TTC549 (cell line): ENCODE measurements around the gene RBM12.

ENCODE experiments used
- FAIRE-seq: peaks from 2 replicates; lab custom pipeline; 2012; peaks lifted over from hg19 to GRCh38; lab: Jason Lieb, UNC

RBM12 gene

DNA sequence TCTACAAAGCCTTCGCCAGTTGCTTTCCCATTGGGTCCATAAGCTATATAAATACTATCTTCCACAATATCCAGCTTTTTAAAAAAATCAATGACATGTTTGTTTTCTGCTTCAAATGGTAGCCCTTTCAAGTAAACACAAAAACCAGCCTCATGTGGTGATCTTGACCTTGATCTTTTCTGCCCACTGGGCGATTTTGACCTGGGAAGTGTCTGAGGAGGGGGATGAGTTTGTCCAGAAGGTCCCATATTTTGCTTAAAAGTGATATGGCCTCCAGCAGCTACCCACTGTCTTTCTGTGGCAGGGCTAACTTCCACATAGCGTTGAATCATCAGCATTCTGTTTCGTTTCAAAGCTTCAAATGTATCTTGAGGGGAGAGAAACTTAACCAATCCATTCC is 10.8 kb downstream of the RBM12 start:
- FAIRE-seq: no peak

DNA sequence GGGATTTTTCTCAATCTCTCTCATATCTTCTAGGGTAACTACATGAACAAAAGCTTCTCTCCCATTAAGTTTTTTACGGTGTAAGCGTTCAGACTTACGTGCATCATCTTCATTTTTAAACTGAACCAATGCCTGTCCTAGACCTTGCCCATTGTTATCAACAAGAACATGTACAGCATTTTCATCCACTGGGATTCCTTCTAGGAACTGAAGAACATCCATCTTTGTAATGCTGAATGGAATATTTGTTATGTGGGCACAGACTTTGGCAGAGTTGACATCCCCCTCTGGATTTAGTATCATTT is 11.3 kb downstream of the RBM12 start:
- no peak for FAIRE-seq

DNA sequence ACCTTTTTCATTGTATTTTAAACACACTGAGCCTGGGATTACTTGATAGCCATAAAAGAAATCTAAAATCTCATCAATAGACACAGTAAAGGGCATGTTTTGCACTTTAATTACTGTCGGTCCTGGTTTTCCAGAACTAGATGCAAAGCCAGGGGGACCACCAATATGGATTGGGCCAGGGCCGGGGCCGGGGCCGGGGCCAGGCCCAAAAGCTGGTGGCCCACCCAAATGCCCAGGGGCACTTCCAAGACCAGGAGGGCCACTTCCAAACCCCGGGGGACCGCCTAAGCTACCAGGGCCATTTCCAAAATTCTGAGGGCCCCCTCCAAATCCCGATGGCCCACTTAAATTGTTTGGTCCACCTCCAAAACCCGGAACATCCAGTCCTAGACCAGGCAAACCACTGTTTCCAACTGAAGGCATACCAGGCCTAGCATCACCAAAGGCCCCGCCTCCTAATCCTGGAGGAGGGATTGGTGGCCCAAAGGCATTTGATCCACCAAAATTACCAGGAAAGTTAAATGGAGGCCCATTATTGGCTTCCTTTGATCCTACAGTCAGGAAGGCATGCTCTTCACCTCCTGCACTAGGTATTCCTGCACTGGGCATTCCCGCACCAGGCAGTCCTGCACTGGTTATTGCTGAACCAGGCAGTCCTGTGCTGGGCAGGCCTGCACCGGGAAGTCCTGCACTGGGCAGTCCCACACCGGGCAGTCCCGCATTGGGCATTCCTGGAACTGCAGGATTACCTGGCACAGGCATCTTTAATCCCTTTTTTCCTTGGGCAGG is 11.9 kb downstream of the RBM12 start:
- FAIRE-seq: no peak

DNA sequence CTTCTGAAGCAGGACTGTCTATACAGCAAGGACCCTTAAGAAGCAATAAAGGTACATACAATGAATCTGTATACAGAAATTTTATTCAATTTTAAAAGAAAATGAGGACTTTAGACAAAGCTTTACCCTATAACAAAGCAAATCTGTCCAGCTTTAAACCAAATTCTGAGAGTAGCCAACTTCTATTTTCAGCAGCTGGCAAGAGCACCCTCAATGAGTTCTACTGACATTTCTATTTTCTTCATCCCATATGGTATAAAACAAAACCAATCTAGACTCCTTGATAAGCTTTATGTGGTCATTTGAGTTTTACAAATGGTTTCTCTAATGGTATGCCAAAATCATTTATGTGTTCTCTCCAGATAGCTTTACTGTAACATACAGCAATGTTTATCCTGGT is 12.7 kb downstream of the RBM12 start:
- FAIRE-seq: no peak

DNA sequence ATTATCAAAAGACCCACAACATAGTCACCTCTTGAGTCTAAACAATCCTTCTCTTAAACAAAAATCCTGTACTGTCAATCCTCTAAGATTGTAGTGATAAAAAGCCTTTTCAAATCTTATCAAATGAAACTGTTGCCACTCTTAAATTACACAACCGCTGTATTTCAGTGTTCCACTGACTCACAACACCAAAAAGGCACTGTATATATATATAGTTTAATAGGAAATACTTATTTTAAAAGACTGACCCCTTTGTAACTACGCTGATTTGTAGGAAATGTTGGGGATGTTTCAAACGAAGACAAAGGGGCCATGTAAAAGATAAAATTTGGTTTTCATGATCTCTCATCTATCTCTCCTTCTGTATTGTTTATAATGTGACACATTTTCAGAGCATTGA is 14.1 kb downstream of the RBM12 start:
- FAIRE-seq: no peak

DNA sequence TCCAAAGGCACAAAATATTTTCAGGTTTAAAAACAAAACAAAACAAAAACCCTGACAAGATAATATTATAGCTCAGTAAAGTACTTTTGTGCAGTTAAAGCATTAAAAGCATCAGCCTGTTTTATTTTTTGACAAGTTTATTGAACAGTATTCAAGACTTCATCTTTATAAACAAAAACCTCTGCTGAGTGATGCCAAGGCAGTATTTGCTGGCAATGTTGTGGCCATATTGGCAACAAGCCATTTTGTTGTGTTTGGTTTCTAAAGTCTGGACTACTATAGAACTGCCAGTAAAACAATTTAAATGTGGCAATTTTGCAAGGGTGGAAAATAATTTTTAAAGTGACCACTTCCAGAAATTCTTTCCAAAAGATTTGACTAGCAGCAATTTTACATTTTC is 15.9 kb downstream of the RBM12 start:
- no peak for FAIRE-seq

DNA sequence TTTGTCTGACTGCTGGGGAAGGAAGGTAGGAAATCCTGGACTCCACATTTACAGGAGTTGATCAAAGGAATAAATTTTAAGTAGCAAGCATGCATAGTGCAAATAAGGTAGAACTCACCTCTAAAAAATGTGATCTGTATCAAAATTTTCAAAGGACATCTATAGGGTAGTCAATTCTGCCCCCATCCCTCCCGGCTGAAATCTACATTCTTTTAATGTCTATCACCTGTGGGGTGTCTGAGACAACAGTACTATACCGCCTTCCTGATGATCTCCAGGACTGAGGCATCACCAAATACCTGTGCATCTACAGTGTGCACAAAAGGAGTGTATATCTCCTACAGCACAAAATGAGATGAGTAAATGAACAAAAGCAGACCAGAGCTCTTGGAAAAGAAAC is 19.9 kb downstream of the RBM12 start:
- FAIRE-seq: no peak

DNA sequence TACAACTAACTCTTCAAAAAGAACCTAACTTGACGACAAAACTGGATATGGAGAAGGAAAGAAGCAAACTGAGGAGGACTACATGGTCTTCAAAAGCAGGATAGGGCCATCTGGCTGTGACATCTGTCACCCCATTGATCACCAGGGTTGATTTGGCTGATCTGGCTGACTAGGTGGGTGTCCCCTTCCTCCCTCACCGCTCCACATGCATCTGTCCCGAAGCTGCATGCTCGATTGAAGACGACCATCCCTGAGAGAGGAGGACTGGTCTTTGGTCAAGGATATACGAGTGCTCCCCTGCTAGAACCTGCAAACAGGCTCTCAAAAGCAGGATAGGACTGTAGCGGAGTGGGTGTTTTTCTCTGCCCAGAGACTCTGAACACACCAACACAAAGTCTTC is 21.7 kb downstream of the RBM12 start:
- FAIRE-seq: no peak

DNA sequence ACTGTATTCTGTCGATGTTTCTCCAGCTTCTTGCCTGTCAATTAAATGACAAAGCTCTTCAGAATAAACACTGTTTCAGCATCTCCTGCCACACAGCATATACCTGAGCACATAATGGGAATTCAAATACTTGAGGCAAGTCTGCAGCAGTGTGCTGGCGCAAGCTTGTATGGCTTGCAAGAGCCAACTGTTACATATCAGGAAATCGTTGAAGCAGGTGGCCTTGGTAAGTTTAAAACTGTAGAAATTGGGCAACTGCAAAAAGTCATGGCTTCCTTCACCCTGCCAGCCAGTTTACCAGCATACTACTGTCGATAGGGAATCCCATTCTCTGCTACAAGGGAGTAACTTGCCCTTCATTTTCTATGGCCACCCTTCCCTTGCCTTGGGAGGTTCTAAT is 23.0 kb downstream of the RBM12 start:
- no peak for FAIRE-seq

DNA sequence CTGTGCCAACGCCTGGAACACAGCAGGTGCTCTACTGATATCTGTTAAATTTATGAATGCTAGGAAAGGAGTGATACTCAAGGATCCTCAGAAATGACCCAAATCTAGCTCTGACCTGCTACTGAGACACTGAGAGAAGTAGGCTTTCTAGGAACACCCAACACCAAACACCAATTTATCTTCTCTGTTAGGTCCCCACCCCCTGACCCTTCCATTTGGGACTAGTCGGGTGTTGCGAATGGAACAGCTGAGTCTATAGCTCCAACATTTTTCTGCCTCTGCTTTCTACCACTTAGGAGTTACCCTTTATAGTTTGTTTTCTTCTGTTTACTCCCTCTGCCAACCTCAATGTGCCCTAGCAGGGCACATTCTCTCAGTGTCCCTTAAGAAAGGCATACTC is 24.0 kb downstream of the RBM12 start:
- no peak for FAIRE-seq

DNA sequence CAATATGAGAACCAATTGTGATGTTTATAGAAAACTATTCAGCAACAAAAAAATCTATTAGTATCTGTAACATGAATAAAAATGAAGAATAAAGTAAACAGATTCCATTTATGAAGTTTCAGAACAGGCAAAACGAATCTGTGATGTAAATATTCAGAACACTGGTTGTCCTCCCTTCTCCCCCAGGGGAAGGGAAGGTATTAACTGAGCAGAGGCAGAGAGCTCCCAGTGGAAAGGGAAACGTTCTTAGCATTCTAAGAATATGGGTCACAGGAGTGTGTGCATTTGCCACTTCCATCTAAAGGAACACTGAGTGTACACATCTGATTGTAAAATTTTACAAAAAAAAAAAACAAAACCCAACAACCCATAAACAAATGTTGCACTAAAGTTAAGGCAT is 25.9 kb downstream of the RBM12 start:
- no peak for FAIRE-seq

DNA sequence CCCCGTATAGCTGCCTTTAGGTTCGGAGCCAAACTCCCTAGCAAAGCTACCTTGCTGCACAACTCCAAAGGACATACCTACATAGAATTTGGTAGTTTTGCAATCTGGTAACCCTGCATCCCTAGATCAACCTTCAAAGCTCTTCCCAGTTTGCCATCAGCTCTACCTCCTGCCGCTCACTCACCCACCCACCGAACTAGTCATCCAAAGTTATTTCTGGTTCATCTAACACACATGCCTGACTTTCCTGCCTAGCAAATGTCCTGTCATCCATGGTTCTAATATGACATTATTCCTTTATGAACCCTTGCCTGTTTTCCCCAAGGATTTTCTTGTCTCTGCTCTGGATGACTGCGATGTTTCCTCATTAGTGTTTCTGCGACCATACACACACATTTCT is 27.4 kb downstream of the RBM12 start:
- no peak for FAIRE-seq

DNA sequence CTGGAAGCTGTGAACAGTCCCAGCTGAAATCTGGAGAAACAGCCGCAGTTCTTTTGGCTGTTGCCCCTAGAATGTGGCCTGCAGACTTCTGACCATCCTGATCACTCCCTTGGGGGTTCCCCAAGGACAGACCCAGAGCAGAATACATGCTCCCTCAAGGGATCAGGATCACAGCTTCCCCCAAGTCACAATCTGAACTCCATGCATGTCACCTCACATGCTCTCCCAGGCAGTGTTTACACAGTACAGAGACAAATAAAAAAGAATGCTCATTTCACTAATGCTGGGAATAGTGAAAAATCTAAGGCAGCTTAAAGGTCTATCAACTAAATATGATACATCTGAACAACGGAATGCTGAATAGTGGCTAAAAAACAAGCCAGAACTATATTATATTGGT is 28.6 kb downstream of the RBM12 start:
- FAIRE-seq: no peak

DNA sequence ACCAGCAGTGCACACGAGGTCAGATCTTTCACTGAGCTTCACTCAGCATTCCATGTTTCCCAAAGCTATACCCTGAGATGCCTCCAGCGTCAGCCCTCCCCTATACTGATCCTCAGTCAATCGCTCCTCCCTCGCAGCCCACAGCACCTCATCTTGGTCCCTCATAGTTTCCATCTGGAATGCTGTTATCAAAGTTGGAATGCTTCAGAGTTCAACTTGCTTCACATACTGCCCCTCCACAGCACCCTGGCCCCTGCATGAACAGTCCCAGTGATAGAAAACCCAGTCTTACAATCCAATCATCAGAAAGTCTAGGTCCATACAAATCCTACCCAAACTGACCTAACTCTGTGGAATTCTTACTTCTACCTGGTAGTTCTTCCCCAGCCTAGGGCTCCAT is 29.0 kb downstream of the RBM12 start:
- no peak for FAIRE-seq

DNA sequence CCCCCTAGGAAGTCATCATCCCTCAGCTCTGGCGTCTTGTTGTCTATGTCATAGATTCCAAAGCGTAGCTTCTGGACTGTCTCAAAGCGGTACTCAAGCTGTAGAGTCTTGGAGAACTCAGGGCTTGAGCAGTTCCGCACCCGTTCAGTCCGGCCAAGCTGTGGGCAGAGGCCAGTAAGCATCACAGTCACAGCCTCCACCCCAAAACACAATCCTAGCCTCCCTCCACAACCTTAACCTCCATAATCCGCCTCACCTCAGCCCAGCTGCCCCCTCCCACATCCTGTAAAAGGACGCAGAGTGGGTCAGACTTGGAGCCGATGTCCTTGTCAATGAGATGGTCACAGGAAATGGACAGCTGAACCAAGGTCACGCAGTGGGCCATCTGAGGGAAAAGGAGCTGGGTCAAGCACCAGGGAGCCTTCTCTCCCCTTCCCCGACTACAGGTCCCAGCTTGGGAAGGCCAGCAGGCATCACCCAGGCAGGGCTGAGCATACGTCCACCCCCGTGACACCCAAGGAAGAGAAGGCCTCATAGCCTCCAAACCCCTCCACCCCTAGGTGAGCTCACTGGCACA is 32.1 kb downstream of the RBM12 start:
- no peak for FAIRE-seq

DNA sequence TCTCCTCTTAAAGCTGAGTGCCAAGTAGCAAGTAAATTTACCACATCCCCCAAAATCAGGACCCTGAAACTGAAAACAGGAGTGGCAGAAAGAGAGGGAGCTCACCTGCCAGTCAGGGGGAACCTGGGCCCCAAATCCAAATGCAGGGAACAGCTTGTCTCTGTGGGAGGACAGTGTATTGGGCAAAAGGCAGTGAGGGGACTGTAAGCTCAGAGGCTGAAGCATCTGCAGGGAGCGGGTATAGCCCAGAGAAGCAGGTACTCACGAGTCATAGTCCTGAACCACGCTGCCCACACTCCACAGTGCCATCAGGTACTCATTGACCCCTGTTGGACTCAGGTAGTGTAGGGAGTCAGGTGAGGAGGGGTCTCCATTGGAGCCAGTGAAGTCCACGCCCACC is 34.1 kb downstream of the RBM12 start:
- FAIRE-seq: no peak

DNA sequence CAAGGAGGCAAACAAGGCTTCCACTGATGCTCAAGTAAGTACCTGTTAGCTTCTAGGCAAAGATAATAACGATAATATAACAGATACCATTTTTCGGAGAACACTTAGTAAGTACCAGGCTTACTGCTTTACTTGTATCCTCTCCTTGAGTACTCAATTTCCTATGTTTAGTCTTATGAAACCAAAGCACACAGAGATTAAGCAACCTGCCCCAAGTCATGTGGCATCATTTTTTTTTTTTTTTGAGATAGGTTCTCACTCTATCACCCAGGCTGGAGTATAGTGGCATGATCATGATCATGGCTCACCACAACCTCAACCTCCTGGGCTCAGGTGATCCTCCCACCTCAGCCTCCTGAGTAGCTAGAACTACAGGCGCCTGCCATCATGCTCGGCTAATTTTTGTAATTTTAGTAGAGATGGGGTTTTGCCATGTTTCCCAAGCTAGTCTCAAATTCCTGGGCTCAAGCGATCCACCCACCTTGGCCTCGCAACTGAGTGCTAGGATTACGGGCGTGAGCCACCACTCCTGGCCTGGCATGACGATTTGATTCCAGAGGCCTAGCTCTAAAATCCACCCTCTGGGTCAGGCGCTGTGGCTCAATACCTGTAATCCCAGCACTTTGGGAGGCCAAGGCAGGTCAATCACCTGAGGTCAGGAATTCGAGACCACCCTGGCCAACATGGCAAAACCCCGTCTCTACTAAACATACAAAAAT is 35.1 kb downstream of the RBM12 start:
- no peak for FAIRE-seq

DNA sequence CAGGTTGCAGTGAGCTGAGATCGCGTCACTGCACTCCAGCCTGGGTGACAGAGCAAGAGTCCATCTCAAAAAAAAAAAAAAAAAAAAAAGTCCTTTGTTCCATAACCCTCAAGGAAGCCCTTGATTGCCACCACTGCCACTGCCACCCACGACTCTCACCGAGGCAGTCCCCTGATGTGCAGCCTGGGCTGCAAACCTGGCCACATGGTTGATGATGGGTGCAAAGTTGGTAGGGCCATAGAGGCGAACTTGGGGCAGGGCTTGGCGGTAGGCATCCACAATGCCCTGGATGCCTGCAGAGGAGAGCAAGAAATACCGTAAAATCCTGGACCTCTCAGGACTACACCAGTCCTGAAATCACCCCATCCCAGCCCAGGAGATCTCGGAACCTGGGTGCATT is 37.6 kb downstream of the RBM12 start:
- FAIRE-seq: no peak

DNA sequence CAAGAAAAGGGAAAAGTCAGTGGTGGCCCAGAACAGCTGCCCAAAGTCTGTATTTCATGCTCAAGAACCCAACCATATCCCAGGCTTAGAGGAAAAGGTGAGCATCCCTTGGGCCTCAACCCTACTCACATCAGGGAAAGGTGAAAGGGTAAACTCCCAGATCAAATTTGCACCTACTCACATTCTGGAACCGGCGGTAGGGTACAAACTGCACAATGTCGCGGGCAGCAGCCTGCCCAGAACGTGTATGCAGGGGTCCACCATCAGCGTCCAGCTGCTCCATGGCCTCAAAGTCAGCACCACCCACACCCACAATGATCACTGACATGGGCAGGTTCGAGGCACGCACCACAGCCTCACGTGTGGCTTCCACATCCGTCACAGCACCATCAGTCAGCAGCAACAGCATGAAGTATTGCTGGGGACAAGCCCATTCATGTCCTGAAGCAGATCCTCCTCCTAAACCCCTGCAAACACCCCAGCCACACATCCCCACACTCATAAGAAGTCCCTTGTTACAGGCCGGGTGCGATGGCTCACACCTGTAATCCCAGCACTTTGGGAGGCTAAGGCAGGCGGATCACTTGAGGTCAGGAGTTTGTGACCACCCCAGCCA is 38.2 kb downstream of the RBM12 start:
- no peak for FAIRE-seq

DNA sequence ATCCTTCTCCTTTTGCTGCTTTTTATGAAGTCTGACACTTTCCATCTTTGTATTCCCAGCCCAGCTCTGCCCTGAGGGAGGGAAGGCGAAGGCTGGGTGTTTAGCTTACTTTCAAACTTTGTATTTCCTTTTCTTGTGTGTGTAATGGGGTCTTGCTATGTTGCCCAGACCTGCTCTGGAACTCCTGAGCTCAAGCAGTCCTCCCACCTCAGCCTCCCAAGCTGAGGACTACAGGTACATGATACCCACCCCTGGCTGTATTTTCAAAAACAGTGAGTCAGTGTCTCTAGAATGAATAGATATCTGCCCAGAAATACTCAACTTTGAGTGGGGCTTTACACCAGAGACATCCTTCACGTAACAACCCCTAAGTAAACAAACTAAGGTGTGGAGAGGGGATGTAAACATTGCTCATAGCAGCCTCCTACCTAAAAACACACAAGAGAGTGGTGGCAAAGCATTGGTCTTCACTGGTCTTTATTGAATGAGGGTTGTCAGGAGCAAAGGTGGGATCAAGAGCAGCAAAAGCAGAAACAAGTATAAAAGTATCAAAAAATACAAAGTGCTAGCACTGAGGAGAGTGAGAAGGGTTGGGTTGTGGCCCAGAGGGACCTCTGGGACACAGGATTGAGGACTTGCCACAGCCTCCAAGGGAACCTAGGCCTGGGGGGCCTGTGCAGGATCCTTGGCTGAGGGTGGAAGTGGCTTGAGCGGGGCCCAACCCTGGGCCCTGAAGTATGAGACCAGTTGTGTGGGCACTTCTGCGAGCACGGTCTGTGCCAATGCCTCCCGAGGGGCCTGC is 38.9 kb downstream of the RBM12 start:
- no peak for FAIRE-seq

DNA sequence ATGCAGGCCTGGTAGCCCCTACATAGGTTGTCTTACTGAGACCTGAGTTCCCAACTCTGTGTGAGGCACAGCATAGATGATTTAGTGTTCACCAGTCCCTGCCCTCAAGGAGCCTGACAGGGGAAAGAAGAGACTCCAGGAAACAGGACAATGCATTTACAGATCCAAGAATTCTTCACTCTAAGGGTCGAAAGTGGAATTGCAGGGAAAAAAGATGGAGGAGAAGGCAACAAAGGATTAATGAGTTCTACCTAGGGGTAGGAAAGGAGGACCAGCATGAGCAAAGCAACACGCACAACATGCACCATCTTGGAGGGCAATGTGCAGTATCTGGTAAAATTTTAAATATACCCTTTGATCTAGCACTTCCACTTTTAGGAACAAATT is 43.1 kb downstream of the RBM12 start:
- FAIRE-seq: no peak

DNA sequence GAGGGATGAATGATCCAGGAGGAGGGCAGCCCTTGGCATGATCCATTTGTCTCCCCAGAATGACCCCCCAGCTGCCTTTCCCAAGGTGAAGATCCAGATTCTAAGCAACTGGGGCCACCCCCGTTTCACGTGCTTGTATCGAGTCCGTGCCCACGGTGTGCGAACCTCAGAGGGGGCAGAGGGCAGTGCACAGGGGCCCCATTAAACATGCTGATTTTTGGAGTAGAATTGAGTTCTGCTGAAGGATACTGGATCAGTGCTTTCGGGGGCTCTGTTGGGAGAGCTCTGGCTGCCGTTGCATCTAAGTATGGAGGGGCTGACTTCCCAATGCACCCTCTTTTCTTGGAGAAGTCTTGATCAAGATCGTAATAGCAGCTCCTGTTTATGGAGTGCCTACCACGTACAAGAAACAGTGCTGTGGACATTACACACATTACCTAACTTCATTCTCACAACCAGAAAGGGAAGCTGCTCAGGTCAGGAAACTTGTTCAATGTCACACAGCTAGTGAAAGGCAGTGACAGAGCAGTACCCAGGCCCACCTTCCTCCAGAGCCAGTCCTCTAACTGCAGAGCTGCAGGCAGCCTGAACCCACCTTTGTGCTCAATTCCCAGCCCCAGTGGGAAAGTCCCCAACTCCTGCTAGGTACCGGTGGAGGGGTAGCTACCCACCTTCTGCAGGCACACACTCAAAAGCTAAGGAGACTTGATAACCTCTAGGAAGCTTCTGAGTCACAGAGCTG is 43.7 kb downstream of the RBM12 start:
- no peak for FAIRE-seq
